HL-60 (cell line): Measurements from ENCODE around the gene MCAM.

Source experiments
- CTCF ChIP-seq: IDR thresholded peaks from one replicate; pipeline ENCODE4 v1.5.1; 2011; ENCODE audit warnings: low read length, control low read depth, inconsistent platforms; ENCODE audit not compliant: insufficient read depth
- GABPA ChIP-seq: IDR thresholded peaks from 2 replicates; pipeline ENCODE4 v1.6.1; 2012; ENCODE audit warnings: low read depth
- POLR2AphosphoS5 ChIP-seq: IDR thresholded peaks from 2 replicates; pipeline ENCODE4 v1.6.1; 2012; ENCODE audit warnings: low read depth
- SPI1 ChIP-seq: IDR thresholded peaks from 2 replicates; pipeline ENCODE4 v1.6.1; 2012; ENCODE audit warnings: low read depth, mild to moderate bottlenecking, borderline replicate concordance

- no peak for TF ChIP-seq CTCF
- TF ChIP-seq SPI1 = no peak
- TF ChIP-seq GABPA = no peak
- TF ChIP-seq POLR2AphosphoS5 = 0 out of 2 replicates have a peak, but pooled peaks have one; percentile 18
Observed at GRCh38 chr11:119306373-119306890, 10.5 kb downstream of the MCAM start.
